Measurements from ENCODE around the gene TTC39B. TPM values are rescaled to one million over a fixed set of nuclear protein-coding genes. Genes with fewer than 3 reads are reported as not detected.

Gene TTC39B
- total RNA-seq, 1 donor from 2014 or later: 1.3 TPM

GRCh38 chr9:15127831-15128230 is 179.2 kb downstream of the TTC39B start:
- intact Hi-C loops (cut with DNase I): no loop called here
- no peak for DNase-seq
- no peak for ATAC-seq (ENCODE audit: poor library complexity)

- no peak for DNase-seq
- ATAC-seq (ENCODE audit: poor library complexity): no peak
- intact Hi-C loops (cut with DNase I): no loop called here
These were observed 185.4 kb downstream of the TTC39B start for GRCh38 chr9:15121630-15122029.

- no peak for DNase-seq
- intact Hi-C loops (cut with DNase I): no loop called here
- ATAC-seq (ENCODE audit: poor library complexity): no peak
These were observed 190.9 kb downstream of the TTC39B start for GRCh38 chr9:15116130-15116580.

GRCh38 chr9:15115702-15116101 is 191.3 kb downstream of the TTC39B start:
- intact Hi-C loops (cut with DNase I): no loop called here
- ATAC-seq (ENCODE audit: poor library complexity) (no peak), DNase-seq (no peak)

DNA sequence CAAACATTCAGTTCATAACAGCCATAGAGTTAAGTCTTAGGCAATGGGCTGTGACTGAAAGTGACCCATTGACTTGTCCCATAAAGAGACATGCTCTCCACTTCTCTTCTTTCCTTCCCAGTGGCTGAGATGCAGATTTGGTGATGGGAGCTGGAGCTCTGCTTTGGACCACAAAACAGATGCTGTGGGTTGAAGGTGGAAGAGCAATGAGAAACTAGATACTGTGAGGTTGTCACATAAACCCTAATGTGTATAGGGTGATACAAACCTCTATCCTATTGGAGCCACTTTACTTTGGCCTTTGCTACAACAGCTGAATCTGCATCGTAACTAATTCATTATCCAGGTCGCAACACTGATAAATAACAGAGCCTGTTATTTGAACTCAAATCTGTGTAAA is 192.0 kb downstream of the TTC39B start:
- intact Hi-C loops (cut with DNase I): no loop called here
- no peak for ATAC-seq (ENCODE audit: poor library complexity)

More for the DNA sequence above, 192.0 kb downstream of the TTC39B start:
- no peak for DNase-seq

Other genes starting within 250 kb of the TTC39B start
- 32.1 TPM for gene SNAPC3, start 115.7 kb upstream of the TTC39B start, total RNA-seq
- gene PSIP1, start 203.8 kb upstream of the TTC39B start, total RNA-seq: 21.1 TPM
- gene CCDC171, start 245.8 kb upstream of the TTC39B start, total RNA-seq: 1.6 TPM